Hematopoietic multipotent progenitor cell (in vitro differentiated cells): Measurements from ENCODE around the gene CLCNKA. TPM values are rescaled to one million over a fixed set of nuclear protein-coding genes. Genes with fewer than 3 reads are reported as not detected.
A peak's percentile ranks its signal among the peaks of the same experiment; 100 is the strongest.
"Not testable (repeated sequence)": the region's sequence is repeated elsewhere in the genome, so short reads cannot be mapped to it uniquely, and the experiment has no call there.

Experiments
- DNase-seq, 3 donors: peaks; one replicate each; pipeline ENCODE4 v3.0.0-alpha.2; 2011 to 2015; ENCODE audit warnings: low read depth in 2 of 3, low spot score in 2 of 3
- total RNA-seq: library from RNA; depleted of rRNA; stranded (reverse); fragments of >200 nt; gene quantifications from one replicate; pipeline ENCODE4 v1.2.3, GENCODE V29; 2012

Gene CLCNKA
- total RNA-seq, 1 donor, result not detected

GRCh38 chr1:16057314-16057915 lies 35.6 kb downstream of the CLCNKA start:
- not testable (repeated sequence) for DNase-seq

GRCh38 chr1:16058394-16059120 lies 36.7 kb downstream of the CLCNKA start:
- DNase-seq, result not testable (repeated sequence)

GRCh38 chr1:16061266-16061665 lies 39.4 kb downstream of the CLCNKA start:
- DNase-seq, result no peak

- not testable (repeated sequence) for DNase-seq
Measured at GRCh38 chr1:16061989-16062686, 40.3 kb downstream of the CLCNKA start.

- not testable (repeated sequence) for DNase-seq
Measured at GRCh38 chr1:16062687-16063075, 40.8 kb downstream of the CLCNKA start.

- no peak for DNase-seq
Measured at GRCh38 chr1:16063226-16063829, 41.5 kb downstream of the CLCNKA start.

- no peak for DNase-seq
Measured at GRCh38 chr1:16063921-16064320, 42.1 kb downstream of the CLCNKA start.

- DNase-seq, result no peak
Measured at GRCh38 chr1:16064536-16065268, 42.9 kb downstream of the CLCNKA start.

GRCh38 chr1:16065269-16065576 lies 43.4 kb downstream of the CLCNKA start:
- DNase-seq, result no peak

GRCh38 chr1:16066245-16066644 lies 44.4 kb downstream of the CLCNKA start:
- no peak for DNase-seq

GRCh38 chr1:16067127-16067768 lies 45.4 kb downstream of the CLCNKA start:
- peak in 1 of 3 donors; percentile 59 for DNase-seq

- no peak for DNase-seq
Measured at GRCh38 chr1:16067933-16068332, 46.1 kb downstream of the CLCNKA start.

GRCh38 chr1:16068356-16069270 lies 46.8 kb downstream of the CLCNKA start:
- DNase-seq, result no peak

- DNase-seq, result no peak
Measured at GRCh38 chr1:16070640-16071355, 49.0 kb downstream of the CLCNKA start.

GRCh38 chr1:16071614-16072013 lies 49.8 kb downstream of the CLCNKA start:
- DNase-seq, result no peak

GRCh38 chr1:16072095-16072494 lies 50.3 kb downstream of the CLCNKA start:
- no peak for DNase-seq

GRCh38 chr1:16072616-16073484 lies 51.0 kb downstream of the CLCNKA start:
- DNase-seq, result no peak
